NCI-H526 treated with DMSO at 0.1 percent for 48 hours (cell line): Measurements from ENCODE around the gene NRAS.

Source experiments
- DNase-seq: peaks from one replicate; lab custom pipeline; 2025; lab: John Stamatoyannopoulos, UW

Gene NRAS

GRCh38 chr1:114677691-114678090 lies 38.9 kb downstream of the NRAS start:
- DNase-seq, result no peak

GRCh38 chr1:114676115-114676514 lies 40.5 kb downstream of the NRAS start:
- no peak for DNase-seq

GRCh38 chr1:114671939-114672275 lies 44.7 kb downstream of the NRAS start:
- DNase-seq, result no peak

- DNase-seq, result peak; percentile 14
These were observed 45.3 kb downstream of the NRAS start for GRCh38 chr1:114671011-114671938.

GRCh38 chr1:114670083-114671010 lies 46.2 kb downstream of the NRAS start:
- peak; percentile 74 for DNase-seq

GRCh38 chr1:114669562-114670082 lies 46.9 kb downstream of the NRAS start, which contains the start of gene DENND2C:
Gene DENND2C, minus strand, starts transcription at chr1:114670049. Its CDS starts 44,065 bp downstream, at chr1:114625984.
- DNase-seq, result no peak

- DNase-seq, result no peak
These were observed 47.6 kb downstream of the NRAS start for GRCh38 chr1:114668784-114669561.

GRCh38 chr1:114668373-114668772 lies 48.2 kb downstream of the NRAS start:
- DNase-seq, result no peak

GRCh38 chr1:114666954-114667353 lies 49.6 kb downstream of the NRAS start:
- no peak for DNase-seq

- DNase-seq, result no peak
These were observed 56.3 kb downstream of the NRAS start for GRCh38 chr1:114660238-114660637.
